GM12864 (cell line): ENCODE data around the gene GPR156.

ENCODE experiments used
- DNase-seq: peaks from one replicate; pipeline ENCODE4 v3.0.0-alpha.2; 2011; ENCODE audit warnings: low read depth
- H3K4me3 ChIP-seq: 2 replicates; pipeline ENCODE4 v1.5.1; 2011; ENCODE audit warnings: mild to moderate bottlenecking, low read depth, low read length, control low read depth
- TF ChIP-seq, protein P1 (sequence below): IDR thresholded peaks from 2 replicates; pipeline ENCODE4 v1.5.1; 2011; ENCODE audit warnings: low read depth, mild to moderate bottlenecking, moderate library complexity, low read length, control low read depth, inconsistent platforms; ENCODE audit errors: missing control alignments

The GPR156 gene

DNA sequence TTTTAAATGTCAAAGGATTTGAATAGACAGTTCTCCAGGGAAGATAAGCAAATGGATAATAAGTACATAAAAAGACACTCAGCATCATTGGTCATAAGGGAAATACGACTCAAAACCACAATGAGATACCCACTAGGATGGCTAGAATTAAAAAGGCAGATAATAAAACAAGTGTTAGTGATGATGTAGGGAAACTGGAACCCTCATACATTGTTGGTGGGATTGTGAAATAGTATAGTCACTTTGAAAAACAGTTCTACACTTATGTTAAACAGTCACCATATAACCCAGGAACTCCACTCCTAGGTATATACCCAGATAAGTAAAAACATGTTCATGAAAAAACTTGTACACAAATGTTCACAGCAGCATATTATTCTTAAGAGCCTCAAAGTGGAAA lies 72.5 kb downstream of the GPR156 start:
- TF ChIP-seq, protein P1, sequence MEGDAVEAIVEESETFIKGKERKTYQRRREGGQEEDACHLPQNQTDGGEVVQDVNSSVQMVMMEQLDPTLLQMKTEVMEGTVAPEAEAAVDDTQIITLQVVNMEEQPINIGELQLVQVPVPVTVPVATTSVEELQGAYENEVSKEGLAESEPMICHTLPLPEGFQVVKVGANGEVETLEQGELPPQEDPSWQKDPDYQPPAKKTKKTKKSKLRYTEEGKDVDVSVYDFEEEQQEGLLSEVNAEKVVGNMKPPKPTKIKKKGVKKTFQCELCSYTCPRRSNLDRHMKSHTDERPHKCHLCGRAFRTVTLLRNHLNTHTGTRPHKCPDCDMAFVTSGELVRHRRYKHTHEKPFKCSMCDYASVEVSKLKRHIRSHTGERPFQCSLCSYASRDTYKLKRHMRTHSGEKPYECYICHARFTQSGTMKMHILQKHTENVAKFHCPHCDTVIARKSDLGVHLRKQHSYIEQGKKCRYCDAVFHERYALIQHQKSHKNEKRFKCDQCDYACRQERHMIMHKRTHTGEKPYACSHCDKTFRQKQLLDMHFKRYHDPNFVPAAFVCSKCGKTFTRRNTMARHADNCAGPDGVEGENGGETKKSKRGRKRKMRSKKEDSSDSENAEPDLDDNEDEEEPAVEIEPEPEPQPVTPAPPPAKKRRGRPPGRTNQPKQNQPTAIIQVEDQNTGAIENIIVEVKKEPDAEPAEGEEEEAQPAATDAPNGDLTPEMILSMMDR: no peak
- DNase-seq: no peak
- no peak overlapping the region for H3K4me3 ChIP-seq

DNA sequence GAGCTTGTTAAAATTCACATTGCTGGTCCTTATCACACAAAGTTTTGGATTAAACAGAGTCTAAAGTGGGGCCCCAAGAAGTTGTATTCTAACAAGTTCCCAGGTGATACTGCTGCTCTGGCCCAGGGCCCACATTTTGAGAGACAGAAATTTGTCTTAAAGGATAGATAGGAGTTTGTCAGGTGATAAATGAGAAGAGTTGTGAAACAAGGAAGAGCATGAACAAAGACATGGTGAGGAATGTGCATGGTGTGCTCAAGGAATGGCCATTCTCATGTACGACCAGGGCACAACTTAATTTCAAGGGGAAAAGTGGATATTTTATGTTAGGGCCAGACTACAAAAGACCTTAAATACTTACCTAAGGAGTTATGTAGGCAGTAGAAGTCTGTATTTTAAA lies 75.6 kb downstream of the GPR156 start:
- TF ChIP-seq, protein P1: no peak
- no peak overlapping the region for H3K4me3 ChIP-seq
- DNase-seq: no peak

DNA sequence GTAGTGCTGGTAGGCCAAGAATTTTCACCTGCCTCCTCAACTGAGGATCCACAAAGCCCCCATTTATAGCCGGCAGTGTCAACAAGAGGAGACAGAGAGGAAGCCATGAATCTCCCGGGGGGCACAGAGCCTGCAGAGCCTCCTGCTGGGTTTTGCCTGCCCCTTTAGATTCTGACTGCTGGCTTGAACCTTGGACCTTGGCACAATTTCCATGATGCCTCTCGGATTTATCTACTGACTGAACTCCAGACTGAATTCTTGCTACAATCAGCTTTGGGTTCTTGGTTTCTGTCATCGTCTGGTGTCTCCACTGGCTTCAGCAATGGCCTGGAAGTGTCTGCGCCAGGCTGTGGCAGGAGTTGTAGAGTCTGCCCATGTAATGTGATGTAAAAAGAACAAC lies 80.7 kb downstream of the GPR156 start:
- H3K4me3 ChIP-seq: no peak overlapping the region
- DNase-seq: no peak
- TF ChIP-seq, protein P1: no peak

DNA sequence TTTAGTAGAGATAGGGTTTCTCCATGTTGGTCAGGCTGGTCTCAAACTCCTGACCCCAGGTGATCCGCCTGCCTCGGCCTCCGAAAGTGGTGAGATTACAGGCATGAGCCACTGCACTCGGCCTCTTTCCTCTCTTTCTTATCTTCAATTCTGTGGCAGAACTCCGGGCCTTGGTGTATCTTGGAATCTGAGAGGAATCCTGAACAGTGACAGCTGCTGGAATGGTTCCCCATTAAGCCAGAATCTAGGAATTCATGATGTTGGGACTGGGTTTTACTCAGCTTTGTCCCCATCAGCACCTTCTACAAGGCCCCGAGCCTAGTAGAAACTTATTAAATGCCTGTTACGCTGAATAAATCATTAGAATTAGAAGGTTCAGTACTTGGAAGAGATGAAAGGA lies 81.4 kb downstream of the GPR156 start:
- no peak overlapping the region for H3K4me3 ChIP-seq
- no peak for DNase-seq
- TF ChIP-seq, protein P1: no peak

DNA sequence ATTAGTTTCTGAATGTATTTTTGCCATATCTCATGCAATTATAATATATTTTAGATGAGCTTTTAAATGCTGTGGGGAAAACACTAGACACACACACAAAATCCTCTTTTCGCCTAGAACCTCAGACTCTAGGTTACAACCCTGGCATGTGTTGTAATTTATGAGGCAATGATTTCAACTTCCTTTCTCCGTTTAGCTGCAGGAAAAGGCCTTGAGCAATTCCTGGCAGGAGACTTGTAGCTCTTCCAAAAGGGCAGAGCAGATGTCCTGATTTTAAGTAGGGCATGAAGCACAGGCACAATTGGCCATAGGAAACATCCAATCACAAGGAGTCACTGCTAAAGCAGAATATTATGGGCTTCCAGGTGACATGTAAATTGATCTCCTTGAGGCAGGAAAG lies 82.0 kb downstream of the GPR156 start:
- DNase-seq: no peak
- no peak overlapping the region for H3K4me3 ChIP-seq
- TF ChIP-seq, protein P1: no peak

DNA sequence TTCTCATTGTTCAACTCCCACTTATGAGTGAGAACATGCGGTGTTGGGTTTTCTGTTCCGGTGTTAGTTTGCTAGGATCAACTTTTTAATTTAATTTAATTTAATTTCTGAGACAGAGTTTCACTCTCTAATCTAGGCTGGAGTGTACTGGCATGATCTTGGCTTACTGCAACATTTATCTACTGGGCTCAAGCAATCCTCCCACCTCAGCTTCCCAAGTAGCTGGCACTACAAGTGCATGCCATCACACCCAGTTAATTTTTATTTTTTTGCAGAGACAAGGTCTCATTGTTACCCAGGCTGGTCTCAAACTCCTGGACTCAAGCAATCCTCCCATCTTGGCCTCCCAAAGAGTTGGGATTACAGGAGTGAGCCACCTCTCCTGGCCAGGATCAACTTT lies 82.7 kb downstream of the GPR156 start:
- H3K4me3 ChIP-seq: no peak overlapping the region
- DNase-seq: no peak
- TF ChIP-seq, protein P1: no peak

DNA sequence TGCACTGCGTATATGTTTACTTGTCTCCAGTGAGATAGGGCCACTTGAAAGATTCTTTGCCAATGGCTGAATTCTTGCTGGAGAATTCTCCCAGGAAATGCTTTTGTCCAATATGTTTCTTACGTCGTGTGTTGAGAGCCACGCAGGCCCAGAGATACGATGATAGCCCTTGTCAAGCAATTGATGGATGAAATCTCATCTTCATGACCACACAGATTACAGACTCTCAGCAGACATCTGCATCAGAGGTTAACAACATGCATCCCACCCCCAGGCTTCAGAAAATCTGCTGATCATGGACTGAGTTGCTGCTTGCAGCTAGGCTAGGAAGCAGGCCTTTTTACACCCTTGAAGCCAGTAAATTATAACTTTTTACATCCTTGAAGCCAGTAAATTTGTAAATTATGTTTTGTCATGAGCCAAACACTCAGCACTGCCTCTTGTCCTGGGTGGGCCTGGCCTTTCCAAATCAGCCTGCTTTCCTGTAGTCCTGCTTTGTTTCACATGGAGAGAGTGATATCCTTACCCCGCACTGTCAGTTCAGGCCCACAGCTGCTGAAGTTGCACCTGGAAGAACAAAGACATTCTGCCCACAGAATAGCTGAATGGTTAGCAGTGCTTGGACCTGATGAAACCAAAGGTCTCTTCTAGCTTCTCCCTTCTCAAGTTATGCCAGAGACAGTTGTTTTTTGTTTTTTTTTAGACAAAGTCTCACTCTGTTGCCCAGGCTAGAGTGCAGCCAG lies 84.4 kb downstream of the GPR156 start:
- no peak overlapping the region for H3K4me3 ChIP-seq
- no peak for DNase-seq
- TF ChIP-seq, protein P1: no peak
